AG08395 (cell line): ENCODE measurements around the gene ACTL8.
"Not testable (repeated sequence)": the region's sequence is repeated elsewhere in the genome, so short reads cannot be mapped to it uniquely, and the experiment has no call there.

Experiments used
- DNase-seq: peaks from one replicate; pipeline ENCODE4 v3.0.0; 2012; ENCODE audit warnings: mixed read lengths, low spot score

Gene ACTL8

GRCh38 chr1:17735348-17735747, 19.8 kb upstream of the ACTL8 start:
- DNase-seq: no peak

- DNase-seq: no peak
These were observed 19.3 kb upstream of the ACTL8 start for GRCh38 chr1:17735793-17736192.

DNA sequence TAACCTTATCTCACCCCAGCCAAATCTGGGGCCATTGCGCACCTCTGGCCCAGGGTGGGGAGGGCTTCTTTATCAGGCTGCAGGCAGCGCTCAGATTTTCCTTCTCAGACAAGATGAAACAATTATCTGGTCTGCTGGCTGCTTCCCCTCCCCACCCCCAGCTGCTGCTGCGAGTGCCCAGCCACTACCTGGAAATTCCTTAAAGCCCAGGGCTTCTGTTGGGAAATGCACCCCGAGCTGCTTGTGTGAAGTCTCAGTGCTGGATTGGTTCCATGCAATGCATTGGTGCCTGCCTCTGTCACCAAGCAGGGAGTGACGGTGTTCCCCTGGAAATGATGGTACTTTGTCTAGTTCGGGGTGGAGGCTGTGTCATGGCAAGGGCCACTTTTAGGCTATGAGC, 18.5 kb upstream of the ACTL8 start:
- DNase-seq: no peak

DNA sequence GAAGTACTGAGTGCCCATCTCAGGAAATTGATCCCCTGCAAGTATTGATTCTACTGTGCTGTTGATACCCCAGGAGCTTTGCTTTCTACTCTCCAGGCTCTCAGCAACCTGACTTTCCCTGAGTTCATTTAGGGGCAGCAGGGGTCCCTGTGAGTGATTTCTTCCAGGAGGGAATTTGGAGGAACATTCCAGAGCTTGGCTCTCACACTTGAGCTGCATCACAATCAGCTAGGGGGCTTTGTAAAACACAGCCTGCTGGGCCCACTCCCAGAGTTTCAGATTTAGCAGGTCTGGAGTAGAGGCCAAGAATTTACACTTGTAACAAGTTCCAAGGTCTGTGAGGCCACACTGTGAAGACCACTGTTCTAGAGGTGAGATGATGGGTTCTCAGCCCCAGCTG, 16.1 kb upstream of the ACTL8 start:
- no peak for DNase-seq

DNA sequence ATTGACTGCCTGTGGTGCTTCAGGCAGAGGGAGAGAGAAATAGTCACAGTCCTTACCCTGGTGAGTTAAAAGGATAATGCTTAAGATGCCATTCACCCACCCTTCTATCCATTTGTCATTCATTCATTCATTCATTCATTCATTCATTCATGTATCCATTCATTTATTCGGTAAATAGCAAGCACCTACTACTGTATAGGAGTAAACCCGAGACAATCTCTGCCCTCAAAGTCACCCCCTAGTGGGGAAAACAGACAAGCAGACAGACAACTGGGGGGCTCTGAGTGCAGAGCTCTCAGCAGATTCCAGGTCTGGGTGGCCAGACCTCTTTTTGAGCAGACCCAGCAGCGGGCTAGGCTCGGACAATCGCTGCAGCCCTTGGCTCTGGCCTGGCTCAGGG, 14.1 kb upstream of the ACTL8 start:
- DNase-seq: no peak

GRCh38 chr1:17742583-17742982, 12.6 kb upstream of the ACTL8 start:
- DNase-seq: peak; percentile 38

DNA sequence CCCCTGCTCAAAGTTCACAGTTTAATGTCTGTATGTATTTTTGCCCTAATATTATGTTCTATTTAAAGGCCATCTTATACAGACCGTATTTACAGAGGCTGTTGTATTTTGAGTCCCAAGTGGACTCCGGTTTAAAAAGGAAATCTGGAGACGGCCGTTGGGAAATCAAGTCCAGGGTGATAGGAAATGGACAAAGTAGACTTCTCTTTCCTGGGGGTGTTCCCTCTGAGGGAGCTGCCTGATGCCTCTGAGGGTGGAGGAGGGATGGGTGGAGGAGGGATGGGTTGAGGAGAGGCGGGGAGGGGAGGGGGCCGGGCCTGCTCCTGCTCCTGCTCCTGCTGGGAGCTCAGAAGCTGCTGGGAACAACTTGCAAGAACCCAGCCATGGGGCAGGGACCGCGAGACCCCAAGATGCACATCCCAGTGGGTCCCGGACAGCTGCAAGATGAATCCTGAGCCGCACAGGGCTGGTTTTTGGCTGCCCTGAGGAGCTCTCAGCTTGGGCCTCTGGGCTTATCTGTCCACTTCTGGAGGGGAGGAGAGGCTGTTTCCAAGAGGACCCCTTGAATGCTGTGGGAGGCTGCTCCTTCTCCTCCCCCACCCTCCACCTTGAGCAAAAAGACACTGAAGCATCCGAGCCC, 12.0 kb upstream of the ACTL8 start:
- DNase-seq: no peak

DNA sequence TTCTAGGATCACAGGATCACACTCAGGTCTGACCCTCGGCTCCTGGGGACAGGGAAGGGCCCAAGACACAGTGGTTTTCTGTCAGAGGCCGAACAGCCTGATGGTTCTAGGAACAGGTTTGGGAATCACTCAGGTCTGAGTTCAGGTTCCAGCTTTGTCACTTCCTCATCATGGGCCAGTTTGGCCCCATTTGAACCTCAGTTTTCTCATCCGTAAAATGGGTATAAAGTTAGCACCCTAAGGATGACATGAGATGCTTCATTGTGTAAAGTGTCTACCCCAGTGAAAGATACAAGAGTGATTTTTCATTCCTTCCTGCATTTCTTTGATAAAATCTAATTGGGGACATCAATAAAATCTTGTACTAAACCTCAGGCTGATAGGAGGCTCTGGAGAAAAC, 11.2 kb upstream of the ACTL8 start:
- DNase-seq: no peak

- DNase-seq: no peak
These were observed 10.3 kb upstream of the ACTL8 start for GRCh38 chr1:17744666-17745478.

GRCh38 chr1:17745479-17745955, 9.6 kb upstream of the ACTL8 start:
- no peak for DNase-seq

GRCh38 chr1:17746281-17746680, 8.9 kb upstream of the ACTL8 start:
- DNase-seq: not testable (repeated sequence)

GRCh38 chr1:17746920-17747319, 8.2 kb upstream of the ACTL8 start:
- no peak for DNase-seq

- DNase-seq: no peak
These were observed 4.8 kb upstream of the ACTL8 start for GRCh38 chr1:17750333-17750732.

- DNase-seq: no peak
These were observed 2.8 kb upstream of the ACTL8 start for GRCh38 chr1:17752356-17752755.

DNA sequence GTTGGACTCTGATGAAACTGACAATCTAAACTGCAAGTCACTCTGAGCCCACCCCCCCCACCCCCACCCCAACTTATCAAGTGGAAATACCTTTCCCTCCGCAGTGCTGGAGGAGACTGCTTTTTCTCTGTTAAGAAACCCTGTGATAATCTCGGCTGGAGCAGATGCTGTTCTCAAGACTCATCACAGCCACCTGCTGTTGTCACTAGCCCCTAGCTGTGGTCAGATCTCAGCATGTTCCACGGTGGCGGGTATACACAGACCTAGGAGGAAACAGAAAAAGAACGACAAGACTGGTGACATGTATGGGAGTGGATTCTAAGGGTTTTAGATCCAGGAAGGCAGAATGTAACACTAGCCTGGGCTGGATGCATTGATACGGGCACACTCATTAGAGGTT, 2.3 kb downstream of the ACTL8 start:
- no peak for DNase-seq

DNA sequence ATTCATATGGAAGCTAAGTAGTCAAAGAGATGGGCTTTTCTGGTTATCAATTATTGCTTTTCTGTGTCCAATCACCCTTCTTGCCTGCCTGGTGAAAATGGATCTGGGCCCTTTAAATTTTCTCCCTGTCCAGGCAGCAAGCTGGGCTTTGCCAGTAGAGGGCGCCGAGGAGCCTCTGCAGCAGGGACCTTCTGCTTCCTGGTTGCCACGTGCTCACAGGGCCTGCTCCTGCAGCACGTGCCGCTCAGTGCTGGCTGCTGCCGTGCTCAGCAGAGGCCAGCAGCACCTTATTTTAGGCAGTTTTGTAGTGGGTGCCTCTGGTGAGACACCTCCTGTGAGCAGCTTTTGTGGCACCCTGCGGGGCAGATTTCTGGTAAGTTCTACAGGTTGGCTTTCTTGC, 4.0 kb downstream of the ACTL8 start:
- no peak for DNase-seq

DNA sequence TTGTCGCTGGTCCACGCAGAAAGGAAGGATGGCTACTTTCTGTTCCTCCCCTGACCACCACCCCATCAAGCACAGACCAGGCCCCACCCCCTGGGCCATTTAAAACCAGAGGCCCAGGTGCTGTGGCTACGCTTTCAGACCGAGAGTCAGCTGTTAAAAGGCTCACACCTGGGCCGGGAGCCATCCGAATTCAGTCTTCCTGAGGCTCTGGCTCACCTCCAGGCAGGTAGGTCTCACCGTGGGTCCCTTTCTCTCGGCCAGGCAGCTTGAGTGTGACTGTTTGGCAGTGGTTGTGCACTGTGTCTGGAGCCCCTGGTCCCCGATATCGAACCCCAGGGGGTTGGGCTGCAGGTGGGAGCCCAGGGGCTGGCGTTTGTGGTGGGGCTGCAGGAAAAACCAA, 7.2 kb downstream of the ACTL8 start:
- no peak for DNase-seq

DNA sequence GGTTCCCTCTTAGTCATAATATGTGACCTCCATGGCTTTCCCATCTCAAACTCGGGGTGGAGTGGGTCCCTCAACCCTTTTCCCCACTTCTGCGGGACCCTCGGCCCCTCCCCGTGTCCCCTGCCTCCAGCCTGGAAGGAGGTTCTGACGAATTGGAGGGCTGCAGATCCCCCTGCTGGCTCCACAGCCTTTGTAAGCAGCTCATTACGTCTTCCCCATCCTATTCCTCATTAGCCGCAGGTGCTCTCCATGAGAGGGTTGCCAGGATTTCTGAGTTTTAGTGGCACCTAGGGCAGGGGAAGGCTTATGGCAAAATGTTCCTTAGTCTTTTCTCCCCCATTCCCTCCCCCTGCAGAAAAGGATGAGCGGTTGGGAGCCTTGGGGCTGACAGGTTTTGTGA, 8.3 kb downstream of the ACTL8 start:
- no peak for DNase-seq

- no peak for DNase-seq
These were observed 8.9 kb downstream of the ACTL8 start for GRCh38 chr1:17763995-17764394.

DNA sequence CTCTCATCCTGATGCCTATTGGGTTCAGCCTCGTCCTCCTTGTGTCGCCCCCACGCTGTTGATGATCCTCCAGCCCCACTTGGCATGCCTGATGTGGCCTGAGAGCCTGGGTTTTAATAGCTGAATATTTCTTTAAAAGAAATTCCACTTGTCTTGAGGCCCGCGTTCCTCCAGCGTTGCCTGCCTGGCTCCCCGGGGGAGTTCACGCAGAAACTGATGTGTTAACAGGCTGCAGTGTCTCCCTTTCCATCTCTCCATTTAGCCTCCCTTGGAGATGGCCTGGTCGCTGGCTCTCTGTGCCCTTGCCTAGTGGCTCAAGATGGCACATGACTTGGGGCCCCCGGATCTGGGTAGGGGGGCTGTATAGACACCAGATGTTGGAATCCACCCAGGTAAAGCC, 9.5 kb downstream of the ACTL8 start:
- peak; percentile 6 for DNase-seq

DNA sequence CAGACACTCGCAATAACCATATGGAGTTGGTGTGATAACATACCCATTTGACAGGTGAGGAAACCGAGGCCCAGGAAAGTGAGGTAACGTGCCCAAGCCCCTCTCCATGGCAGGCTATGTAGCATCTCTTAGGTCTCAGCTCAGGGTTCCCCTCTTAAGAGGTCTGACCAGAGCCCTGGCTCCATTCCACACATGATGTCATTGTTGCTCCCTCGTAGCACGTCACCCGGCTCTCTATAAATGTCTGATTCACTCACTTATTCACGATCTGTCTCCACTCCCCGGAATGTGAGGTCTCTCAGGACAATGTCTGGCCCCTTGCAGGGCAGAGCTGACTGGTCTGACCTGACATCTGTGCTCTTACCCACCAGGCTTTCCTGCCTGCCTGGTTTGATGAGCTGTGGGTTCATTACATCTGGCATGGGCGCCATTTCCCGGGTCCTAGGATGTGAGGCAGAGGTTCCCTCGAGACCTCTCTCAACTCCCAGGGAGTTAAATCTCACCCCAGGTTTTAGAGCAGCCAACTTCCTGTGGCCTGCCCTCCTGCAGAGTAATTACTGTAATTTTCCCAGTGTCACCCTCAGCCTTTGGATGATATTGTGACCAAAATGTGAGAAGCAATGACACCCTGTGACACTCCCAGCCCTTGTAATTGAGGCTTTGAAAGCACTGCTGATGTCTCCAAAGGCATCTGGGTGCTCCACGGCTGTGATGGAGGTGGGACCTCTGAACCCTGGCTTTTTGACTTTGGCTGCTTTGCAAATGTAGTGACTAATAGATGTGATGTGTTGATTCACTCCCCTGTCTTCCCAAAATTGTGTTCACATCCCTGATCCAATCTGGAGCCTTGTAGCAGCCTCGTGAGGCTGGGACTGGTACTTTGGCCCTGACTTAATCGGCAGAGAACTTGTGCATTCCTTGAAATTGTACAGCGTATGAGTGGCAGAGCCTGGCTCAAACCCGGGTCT, 10.6 kb downstream of the ACTL8 start:
- peak; percentile 94 for DNase-seq

DNA sequence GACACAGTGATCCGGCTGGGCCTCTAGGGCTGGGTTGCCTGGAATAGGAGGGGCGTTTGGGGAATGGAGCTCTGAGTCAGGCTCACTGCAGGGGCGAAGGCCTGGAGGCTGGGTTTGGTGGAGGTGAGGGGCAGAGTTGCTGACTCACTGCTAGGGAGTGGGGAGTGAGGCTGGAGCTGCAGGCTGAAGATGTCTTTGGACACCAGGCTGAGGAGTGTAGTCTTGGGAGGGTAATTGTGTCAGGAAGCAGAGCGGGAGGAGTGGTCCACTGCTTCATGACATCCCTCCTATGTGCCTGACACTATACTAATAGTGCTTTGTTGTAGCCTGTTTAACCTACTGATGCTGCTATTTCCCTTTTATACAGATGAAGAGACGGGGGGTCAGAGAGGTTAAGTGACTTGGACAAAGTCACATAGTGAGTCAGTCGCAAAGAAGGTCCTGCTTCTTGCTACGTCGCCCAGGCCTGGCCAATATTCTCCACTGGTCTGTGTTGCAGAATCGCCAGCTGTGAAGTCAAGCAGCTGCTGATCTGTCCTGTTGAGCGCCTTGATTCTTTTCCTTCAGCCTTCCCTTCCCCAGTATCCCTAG, 13.6 kb downstream of the ACTL8 start:
- DNase-seq: peak; percentile 61
